ENCODE results near the gene DCHS2.

DCHS2 gene

DNA sequence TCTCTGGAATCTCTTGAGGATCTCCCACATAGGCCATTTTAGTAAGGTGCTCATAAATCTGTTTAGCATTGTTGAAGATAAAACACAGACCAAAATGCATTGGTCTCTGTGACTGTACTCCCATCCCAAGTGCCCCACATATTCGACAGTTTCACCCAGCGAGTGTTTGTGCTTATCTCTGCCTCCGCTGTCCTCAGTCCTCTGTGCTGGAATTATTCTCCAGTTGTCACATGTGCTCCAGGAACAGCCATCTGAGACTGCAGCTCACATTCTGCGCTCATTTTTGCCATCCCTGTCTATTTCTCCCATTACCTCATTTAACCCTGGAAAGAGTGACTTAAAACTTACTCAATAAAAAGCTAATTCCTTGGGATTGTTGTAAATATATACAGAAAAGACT lies 27.6 kb upstream of the DCHS2 start:
- Histone ChIP-seq H3K27me3 (ENCODE audit: insufficient read depth, low read length, poor library complexity) (peaks cover 6% of the 10 kb centered on the region), H3K9ac (ENCODE audit: low read depth, low read length) (no peak overlapping the region), H3K4me1 (ENCODE audit: insufficient read depth, low read length) (no peaks in the 10 kb centered on the region), H2AFZ (ENCODE audit: low read depth, low read length) (no peak overlapping the region), H3K36me3 (ENCODE audit: insufficient read depth, low read length) (no peaks in the 10 kb centered on the region), H3K9me3 (ENCODE audit: insufficient read depth, low read length, severe bottlenecking) (no peaks in the 10 kb centered on the region), H3K79me2 (ENCODE audit: insufficient read depth, low read length) (no peaks in the 10 kb centered on the region), H4K20me1 (ENCODE audit: insufficient read depth, low read length) (no peaks in the 10 kb centered on the region), H3K27ac (ENCODE audit: low read length) (no peak overlapping the region), H3K4me2 (ENCODE audit: insufficient read depth, low read length) (no peak overlapping the region), H3K4me3 (ENCODE audit: low read depth in 1 of 2, low read length in 2 of 2) (no peak overlapping the region)
- TF ChIP-seq CTCF (IDR thresholded peaks at IDR 0.05; ENCODE audit: borderline replicate concordance, extremely low read depth, low read length, poor library complexity, severe bottlenecking) = no peak
- no peak for ATAC-seq (ENCODE audit: insufficient read depth, low read depth)
- no peak for DNase-seq

GRCh38 chr4:154517591-154517990 lies 26.0 kb upstream of the DCHS2 start:
- TF ChIP-seq CTCF (IDR thresholded peaks at IDR 0.05; ENCODE audit: borderline replicate concordance, extremely low read depth, low read length, poor library complexity, severe bottlenecking) (no peak), EZH2 (IDR thresholded peaks at IDR 0.05; ENCODE audit: borderline replicate concordance, low read depth, low read length, severe bottlenecking) (no peak)
- Histone ChIP-seq H3K4me2 (ENCODE audit: insufficient read depth, low read length) (no peak overlapping the region), H3K27ac (ENCODE audit: low read length) (no peak overlapping the region), H3K27me3 (ENCODE audit: insufficient read depth, low read length, poor library complexity) (peaks cover 6% of the 10 kb centered on the region), H3K9me3 (ENCODE audit: insufficient read depth, low read length, severe bottlenecking) (no peaks in the 10 kb centered on the region), H3K4me3 (ENCODE audit: low read depth in 1 of 2, low read length in 2 of 2) (no peak overlapping the region), H3K9ac (ENCODE audit: low read depth, low read length) (no peak overlapping the region), H3K36me3 (ENCODE audit: insufficient read depth, low read length) (no peaks in the 10 kb centered on the region), H4K20me1 (ENCODE audit: insufficient read depth, low read length) (no peaks in the 10 kb centered on the region), H3K4me1 (ENCODE audit: insufficient read depth, low read length) (no peaks in the 10 kb centered on the region), H2AFZ (ENCODE audit: low read depth, low read length) (no peak overlapping the region), H3K79me2 (ENCODE audit: insufficient read depth, low read length) (no peaks in the 10 kb centered on the region)
- DNase-seq = no peak
- no peak for ATAC-seq (ENCODE audit: insufficient read depth, low read depth)

DNA sequence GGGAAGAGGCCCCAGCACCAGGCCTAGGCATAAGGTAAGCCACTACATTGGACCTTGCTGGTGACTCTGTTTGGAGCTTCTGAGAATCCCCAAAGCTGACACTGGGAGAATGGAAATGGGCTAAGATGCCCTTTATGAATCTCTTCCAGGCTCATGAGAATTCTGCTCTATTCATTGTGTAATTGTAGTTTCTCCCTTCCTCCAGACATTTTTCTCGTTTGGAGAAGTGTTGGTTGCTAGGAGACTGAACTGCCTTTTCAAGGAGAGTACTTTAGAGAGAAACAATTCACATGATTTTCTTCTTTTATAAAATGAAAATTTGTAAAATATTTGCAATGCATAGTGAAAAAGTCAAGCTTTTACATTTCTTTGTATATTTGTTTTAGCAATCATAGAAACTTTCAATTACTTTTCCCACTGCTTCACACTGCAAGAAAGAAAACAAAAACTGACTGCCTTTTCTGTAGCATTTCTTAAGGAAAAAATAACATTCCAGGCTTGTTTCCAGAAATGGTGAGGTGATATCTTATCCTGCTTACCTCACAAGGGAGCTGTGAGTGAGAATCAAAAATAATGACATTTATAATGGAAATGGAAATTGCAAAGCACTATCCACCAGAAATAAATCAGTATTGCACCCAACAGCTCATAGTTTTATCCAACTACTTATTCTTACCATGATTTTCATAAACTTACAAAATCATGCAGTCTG lies 24.9 kb upstream of the DCHS2 start:
- Histone ChIP-seq H3K79me2 (ENCODE audit: insufficient read depth, low read length) (no peaks in the 10 kb centered on the region), H3K9ac (ENCODE audit: low read depth, low read length) (no peak overlapping the region), H3K9me3 (ENCODE audit: insufficient read depth, low read length, severe bottlenecking) (no peaks in the 10 kb centered on the region), H3K36me3 (ENCODE audit: insufficient read depth, low read length) (no peaks in the 10 kb centered on the region), H3K27me3 (ENCODE audit: insufficient read depth, low read length, poor library complexity) (peaks cover 6% of the 10 kb centered on the region), H3K4me1 (ENCODE audit: insufficient read depth, low read length) (no peaks in the 10 kb centered on the region), H3K4me2 (ENCODE audit: insufficient read depth, low read length) (no peak overlapping the region), H3K4me3 (ENCODE audit: low read depth in 1 of 2, low read length in 2 of 2) (no peak overlapping the region), H2AFZ (ENCODE audit: low read depth, low read length) (no peak overlapping the region), H4K20me1 (ENCODE audit: insufficient read depth, low read length) (no peaks in the 10 kb centered on the region), H3K27ac (ENCODE audit: low read length) (no peak overlapping the region)
- DNase-seq (no peak), ATAC-seq (ENCODE audit: insufficient read depth, low read depth) (no peak)
- TF ChIP-seq CTCF (IDR thresholded peaks at IDR 0.05; ENCODE audit: borderline replicate concordance, extremely low read depth, low read length, poor library complexity, severe bottlenecking) (no peak), EZH2 (IDR thresholded peaks at IDR 0.05; ENCODE audit: borderline replicate concordance, low read depth, low read length, severe bottlenecking) (no peak)
